ENCODE data around the gene ALDOA.
"Not testable (repeated sequence)": the region's sequence is repeated elsewhere in the genome, so short reads cannot be mapped to it uniquely, and the experiment has no call there.

ALDOA gene

GRCh38 chr16:30065102-30065942 is at the start of gene ALDOA:
Gene ALDOA (plus strand): TSS chr16:30065760. CDS start chr16:30066898, 1,138 bp downstream.
- Histone ChIP-seq H3K27ac (ENCODE audit: low read depth, low read length) (peak within 1 kb of the TSS; percentile 86), H3K4me1 (ENCODE audit: control insufficient read depth, insufficient read depth, low read length) (peaks cover 26% of the 10 kb centered on the region)

GRCh38 chr16:30016555-30017276 is 48.8 kb upstream of the ALDOA start:
- no peak overlapping the region for H3K9ac ChIP-seq (ENCODE audit: low read length)

More at GRCh38 chr16:30065102-30065942, at the start of gene ALDOA:
- Histone ChIP-seq H3K36me3 (ENCODE audit: control insufficient read depth, insufficient read depth, low read length) (peaks cover 46% of the 10 kb centered on the region), H3K9ac (ENCODE audit: low read length) (peak within 1 kb of the TSS; percentile 99), H3K27me3 (ENCODE audit: control insufficient read depth, insufficient read depth, low read length) (no peaks in the 10 kb centered on the region), H3K9me3 (ENCODE audit: control insufficient read depth, insufficient read depth, low read depth, low read length) (no peaks in the 10 kb centered on the region), H3K4me3 (ENCODE audit: low read depth, low read length) (peak within 1 kb of the TSS; percentile 100)

GRCh38 chr16:30017277-30017656 is 48.3 kb upstream of the ALDOA start:
- Histone ChIP-seq H3K27ac (ENCODE audit: low read depth, low read length) (no peak overlapping the region), H3K9me3 (ENCODE audit: control insufficient read depth, insufficient read depth, low read depth, low read length) (no peaks in the 10 kb centered on the region)

More at GRCh38 chr16:30016555-30017276, 48.8 kb upstream of the ALDOA start:
- no peak overlapping the region for H3K4me3 ChIP-seq (ENCODE audit: low read depth, low read length)
- H3K27me3 ChIP-seq (ENCODE audit: control insufficient read depth, insufficient read depth, low read length): peaks cover 12% of the 10 kb centered on the region
- no peaks in the 10 kb centered on the region for H3K9me3 ChIP-seq (ENCODE audit: control insufficient read depth, insufficient read depth, low read depth, low read length)
- no peak overlapping the region for H3K27ac ChIP-seq (ENCODE audit: low read depth, low read length)
- H3K36me3 ChIP-seq (ENCODE audit: control insufficient read depth, insufficient read depth, low read length): no peaks in the 10 kb centered on the region
- H3K4me1 ChIP-seq (ENCODE audit: control insufficient read depth, insufficient read depth, low read length): peaks cover 6% of the 10 kb centered on the region

GRCh38 chr16:30017937-30018336 is 47.6 kb upstream of the ALDOA start:
- not testable (repeated sequence) for H3K36me3 ChIP-seq (ENCODE audit: control insufficient read depth, insufficient read depth, low read length); H3K27me3 ChIP-seq (ENCODE audit: control insufficient read depth, insufficient read depth, low read length); H3K4me3 ChIP-seq (ENCODE audit: low read depth, low read length); H3K9me3 ChIP-seq (ENCODE audit: control insufficient read depth, insufficient read depth, low read depth, low read length); H3K4me1 ChIP-seq (ENCODE audit: control insufficient read depth, insufficient read depth, low read length); H3K27ac ChIP-seq (ENCODE audit: low read depth, low read length); H3K9ac ChIP-seq (ENCODE audit: low read length)

More at GRCh38 chr16:30017277-30017656, 48.3 kb upstream of the ALDOA start:
- Histone ChIP-seq H3K27me3 (ENCODE audit: control insufficient read depth, insufficient read depth, low read length) (peaks cover 7% of the 10 kb centered on the region), H3K36me3 (ENCODE audit: control insufficient read depth, insufficient read depth, low read length) (no peaks in the 10 kb centered on the region), H3K9ac (ENCODE audit: low read length) (no peak overlapping the region), H3K4me1 (ENCODE audit: control insufficient read depth, insufficient read depth, low read length) (peaks cover under 1% of the 10 kb centered on the region; the same call in 1 of the 2 replicates), H3K4me3 (ENCODE audit: low read depth, low read length) (no peak overlapping the region)

GRCh38 chr16:30018731-30019158 is 46.8 kb upstream of the ALDOA start:
- Histone ChIP-seq H3K27me3 (ENCODE audit: control insufficient read depth, insufficient read depth, low read length) (no peaks in the 10 kb centered on the region; the same call in 1 of the 2 replicates), H3K4me3 (ENCODE audit: low read depth, low read length) (no peak overlapping the region), H3K27ac (ENCODE audit: low read depth, low read length) (no peak overlapping the region), H3K4me1 (ENCODE audit: control insufficient read depth, insufficient read depth, low read length) (no peaks in the 10 kb centered on the region), H3K9ac (ENCODE audit: low read length) (no peak overlapping the region), H3K9me3 (ENCODE audit: control insufficient read depth, insufficient read depth, low read depth, low read length) (no peaks in the 10 kb centered on the region), H3K36me3 (ENCODE audit: control insufficient read depth, insufficient read depth, low read length) (no peaks in the 10 kb centered on the region)

GRCh38 chr16:30022887-30023286 is 42.7 kb upstream of the ALDOA start, which contains the start of gene C16orf92:
Gene C16orf92 (plus strand): TSS chr16:30023198. CDS start chr16:30023341, 143 bp downstream.
- no peak within 1 kb of the TSS for H3K9ac ChIP-seq (ENCODE audit: low read length)

GRCh38 chr16:30023586-30023985 is 42.0 kb upstream of the ALDOA start:
- no peak overlapping the region for H3K9ac ChIP-seq (ENCODE audit: low read length)
- no peaks in the 10 kb centered on the region for H3K9me3 ChIP-seq (ENCODE audit: control insufficient read depth, insufficient read depth, low read depth, low read length)
- H3K27ac ChIP-seq (ENCODE audit: low read depth, low read length): no peak overlapping the region
- H3K4me1 ChIP-seq (ENCODE audit: control insufficient read depth, insufficient read depth, low read length): peaks cover 8% of the 10 kb centered on the region; the same call in 1 of the 2 replicates
- H3K36me3 ChIP-seq (ENCODE audit: control insufficient read depth, insufficient read depth, low read length): no peaks in the 10 kb centered on the region
- peaks cover 18% of the 10 kb centered on the region; the same call in 1 of the 2 replicates for H3K27me3 ChIP-seq (ENCODE audit: control insufficient read depth, insufficient read depth, low read length)
- H3K4me3 ChIP-seq (ENCODE audit: low read depth, low read length): no peak overlapping the region

More at GRCh38 chr16:30022887-30023286, 42.7 kb upstream of the ALDOA start, which contains the start of gene C16orf92:
- Histone ChIP-seq H3K4me3 (ENCODE audit: low read depth, low read length) (no peak within 1 kb of the TSS), H3K36me3 (ENCODE audit: control insufficient read depth, insufficient read depth, low read length) (no peaks in the 10 kb centered on the region), H3K27me3 (ENCODE audit: control insufficient read depth, insufficient read depth, low read length) (peaks cover 18% of the 10 kb centered on the region; the same call in 1 of the 2 replicates), H3K4me1 (ENCODE audit: control insufficient read depth, insufficient read depth, low read length) (peaks cover 3% of the 10 kb centered on the region; the same call in 1 of the 2 replicates), H3K27ac (ENCODE audit: low read depth, low read length) (no peak within 1 kb of the TSS), H3K9me3 (ENCODE audit: control insufficient read depth, insufficient read depth, low read depth, low read length) (no peaks in the 10 kb centered on the region)

GRCh38 chr16:30024451-30024850 is 41.1 kb upstream of the ALDOA start:
- H3K4me3 ChIP-seq (ENCODE audit: low read depth, low read length): no peak overlapping the region

GRCh38 chr16:30025156-30025555 is 40.4 kb upstream of the ALDOA start:
- Histone ChIP-seq H3K27me3 (ENCODE audit: control insufficient read depth, insufficient read depth, low read length) (peaks cover 33% of the 10 kb centered on the region), H3K4me1 (ENCODE audit: control insufficient read depth, insufficient read depth, low read length) (peaks cover 18% of the 10 kb centered on the region), H3K9me3 (ENCODE audit: control insufficient read depth, insufficient read depth, low read depth, low read length) (no peaks in the 10 kb centered on the region), H3K9ac (ENCODE audit: low read length) (no peak overlapping the region), H3K4me3 (ENCODE audit: low read depth, low read length) (no peak overlapping the region), H3K36me3 (ENCODE audit: control insufficient read depth, insufficient read depth, low read length) (no peaks in the 10 kb centered on the region), H3K27ac (ENCODE audit: low read depth, low read length) (no peak overlapping the region)

More at GRCh38 chr16:30024451-30024850, 41.1 kb upstream of the ALDOA start:
- peaks cover 12% of the 10 kb centered on the region for H3K4me1 ChIP-seq (ENCODE audit: control insufficient read depth, insufficient read depth, low read length)
- no peaks in the 10 kb centered on the region for H3K9me3 ChIP-seq (ENCODE audit: control insufficient read depth, insufficient read depth, low read depth, low read length)
- no peaks in the 10 kb centered on the region for H3K36me3 ChIP-seq (ENCODE audit: control insufficient read depth, insufficient read depth, low read length)
- no peak overlapping the region for H3K27ac ChIP-seq (ENCODE audit: low read depth, low read length)
- H3K9ac ChIP-seq (ENCODE audit: low read length): no peak overlapping the region
- H3K27me3 ChIP-seq (ENCODE audit: control insufficient read depth, insufficient read depth, low read length): peaks cover 26% of the 10 kb centered on the region

GRCh38 chr16:30025574-30025973 is 40.0 kb upstream of the ALDOA start:
- Histone ChIP-seq H3K36me3 (ENCODE audit: control insufficient read depth, insufficient read depth, low read length) (no peaks in the 10 kb centered on the region), H3K9ac (ENCODE audit: low read length) (no peak overlapping the region), H3K4me3 (ENCODE audit: low read depth, low read length) (no peak overlapping the region), H3K27me3 (ENCODE audit: control insufficient read depth, insufficient read depth, low read length) (peaks cover 37% of the 10 kb centered on the region), H3K9me3 (ENCODE audit: control insufficient read depth, insufficient read depth, low read depth, low read length) (no peaks in the 10 kb centered on the region), H3K4me1 (ENCODE audit: control insufficient read depth, insufficient read depth, low read length) (peaks cover 20% of the 10 kb centered on the region), H3K27ac (ENCODE audit: low read depth, low read length) (no peak overlapping the region)
